GM08714 (cell line): ENCODE results near the gene LAMA2.

Source experiments
- H3K4me3 ChIP-seq: fragments of 200-500 bp; sonication (Bioruptor generic); 2 replicates; pipeline ENCODE4 v1.5.1; 2014; ENCODE audit warnings: mild to moderate bottlenecking, low read length, inconsistent platforms
- ZNF274 ChIP-seq: IDR thresholded peaks from 2 replicates; pipeline ENCODE4 v1.6.1; 2012; ENCODE audit warnings: mild to moderate bottlenecking, low read depth, low read length

The LAMA2 gene

DNA sequence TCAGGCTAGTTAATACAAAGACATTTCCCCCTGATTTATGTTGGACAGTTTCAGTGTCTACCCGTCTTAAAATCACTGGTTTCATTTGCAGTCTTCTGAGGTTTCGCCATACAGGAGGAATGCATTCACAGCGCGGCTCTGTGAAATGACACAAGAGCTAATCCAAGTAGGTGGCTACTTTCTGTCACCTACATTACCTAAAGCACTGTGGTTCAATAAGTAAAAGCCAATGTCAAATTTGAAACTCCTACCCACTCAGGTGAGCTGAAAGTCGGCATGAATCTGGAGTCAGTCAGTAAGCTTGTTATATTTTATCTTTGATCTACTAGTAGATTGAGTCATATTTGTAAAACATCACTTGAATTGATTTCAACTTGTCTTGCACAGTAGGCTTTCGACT is 370.8 kb downstream of the LAMA2 start:
- no peak for TF ChIP-seq ZNF274
- H3K4me3 ChIP-seq, result no peak overlapping the region

DNA sequence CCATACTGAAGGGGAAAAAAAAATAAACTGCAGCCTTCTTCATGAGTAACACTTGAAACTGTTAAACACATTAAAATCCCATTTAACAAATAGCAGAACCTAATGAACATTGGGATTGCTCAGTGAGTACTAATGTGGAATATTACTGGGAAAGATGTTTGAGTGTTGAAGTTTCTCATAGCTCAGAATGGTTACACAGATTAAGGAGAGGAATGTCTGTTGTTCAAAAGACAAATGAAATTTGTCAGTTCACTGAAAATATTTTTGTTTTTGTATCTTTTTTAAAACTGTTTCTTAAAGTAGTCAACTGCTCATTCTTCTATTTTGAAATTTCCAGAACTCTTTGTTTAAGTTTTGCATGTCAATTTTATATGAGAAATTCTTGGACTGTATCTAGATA is 374.3 kb downstream of the LAMA2 start:
- H3K4me3 ChIP-seq, result no peak overlapping the region
- TF ChIP-seq ZNF274, result no peak

DNA sequence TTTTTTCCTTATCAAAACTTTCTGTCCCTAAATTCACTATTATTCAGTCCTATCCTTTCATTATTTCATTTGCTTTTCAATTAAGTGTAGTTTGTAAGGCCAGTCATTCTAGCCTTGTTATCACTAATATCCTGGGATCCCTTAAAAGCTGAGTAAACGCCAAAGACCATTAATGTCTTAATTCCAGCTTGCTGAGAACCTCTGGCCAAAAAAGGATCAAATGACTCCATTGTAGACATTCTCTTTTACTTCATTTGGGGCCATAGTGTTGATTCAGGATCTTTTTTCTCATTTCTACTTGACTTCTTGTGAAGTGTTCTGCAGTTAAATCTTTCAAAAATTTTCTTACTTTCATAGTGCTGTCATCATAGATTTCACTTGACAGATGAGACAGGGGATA is 379.7 kb downstream of the LAMA2 start:
- no peak for TF ChIP-seq ZNF274
- no peak overlapping the region for H3K4me3 ChIP-seq

DNA sequence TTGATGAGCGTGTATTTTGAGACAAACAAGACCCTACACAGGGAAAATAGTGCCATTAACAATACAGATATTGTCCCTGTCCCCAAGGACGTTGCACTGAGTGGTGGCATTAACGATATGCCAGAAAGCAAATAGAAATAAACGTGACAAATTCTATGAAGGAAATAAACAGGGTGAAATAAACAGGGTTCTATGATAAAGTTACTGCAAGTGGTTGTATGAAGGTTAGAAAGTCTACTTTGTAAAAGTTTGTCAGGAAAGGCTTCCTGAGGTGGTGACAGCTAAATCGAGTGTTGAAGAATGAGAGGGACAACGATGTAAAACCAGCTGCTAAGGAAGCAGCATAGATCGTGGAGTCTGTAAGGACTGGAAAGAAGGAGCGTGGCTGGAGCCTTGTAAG is 380.2 kb downstream of the LAMA2 start:
- TF ChIP-seq ZNF274, result no peak
- no peak overlapping the region for H3K4me3 ChIP-seq

DNA sequence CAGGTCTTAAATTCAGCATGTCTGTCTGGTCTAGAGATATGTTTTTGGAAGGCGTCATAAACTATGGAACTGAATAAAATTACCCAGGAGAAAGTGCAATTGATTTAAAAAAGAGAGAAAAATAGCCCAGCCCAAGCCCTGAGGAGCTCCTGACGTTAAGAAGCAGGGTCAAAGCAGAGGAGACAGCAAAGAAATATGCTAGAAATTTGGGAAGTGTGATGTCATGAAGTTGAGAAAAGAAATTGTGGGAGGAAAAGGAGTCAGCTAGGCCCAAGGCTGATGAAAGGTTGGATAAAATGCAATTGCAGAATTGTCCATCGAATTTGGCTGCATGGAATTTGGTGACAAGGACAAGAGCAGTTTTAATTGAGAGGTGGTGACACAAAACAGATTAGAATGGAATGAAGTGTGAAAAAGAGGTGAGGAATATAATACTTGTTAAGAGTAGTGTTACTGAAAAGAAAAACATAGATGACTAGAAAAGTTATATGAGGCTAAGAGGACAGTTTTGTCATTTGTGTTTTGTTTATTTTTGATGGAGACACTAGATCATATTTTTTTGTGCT is 381.6 kb downstream of the LAMA2 start:
- no peak for TF ChIP-seq ZNF274

DNA sequence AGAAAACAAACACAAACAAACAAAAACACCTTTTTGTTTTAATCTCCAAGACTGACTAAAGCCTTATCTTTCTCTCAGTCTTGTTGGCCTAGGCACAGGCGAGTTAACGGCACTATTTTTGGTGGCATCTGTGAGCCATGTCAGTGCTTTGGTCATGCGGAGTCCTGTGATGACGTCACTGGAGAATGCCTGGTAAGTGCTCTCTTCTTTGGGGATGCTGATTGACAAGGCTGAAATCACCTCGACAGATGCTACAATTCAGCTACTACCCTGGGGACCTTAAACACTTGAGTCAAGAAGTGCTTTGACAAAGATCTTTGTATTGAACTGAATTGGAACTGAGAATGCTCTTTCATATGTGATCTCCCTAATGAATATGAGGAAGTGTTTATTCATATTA is 384.1 kb downstream of the LAMA2 start:
- H3K4me3 ChIP-seq, result no peak overlapping the region
- TF ChIP-seq ZNF274, result no peak

More for the DNA sequence above, 381.6 kb downstream of the LAMA2 start:
- no peak overlapping the region for H3K4me3 ChIP-seq

DNA sequence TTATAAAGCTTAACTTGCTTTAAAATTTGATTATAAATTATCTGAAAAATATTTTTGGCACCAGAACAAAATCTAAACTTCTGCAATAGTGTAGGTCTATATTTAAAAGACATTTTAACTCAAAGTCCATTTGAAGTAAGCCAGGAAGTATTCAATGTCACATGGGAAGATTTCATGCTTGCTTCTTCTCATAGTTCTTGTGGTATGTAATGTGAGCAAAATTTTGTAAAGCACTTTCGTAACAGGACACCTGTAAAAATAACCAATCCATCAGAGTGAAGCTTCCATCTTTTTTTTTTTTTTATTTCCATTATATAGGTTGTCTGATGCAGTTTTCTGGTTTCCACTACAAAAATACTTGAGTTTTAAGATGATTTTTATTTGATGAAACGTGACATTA is 386.1 kb downstream of the LAMA2 start:
- no peak for TF ChIP-seq ZNF274
- H3K4me3 ChIP-seq, result no peak overlapping the region

DNA sequence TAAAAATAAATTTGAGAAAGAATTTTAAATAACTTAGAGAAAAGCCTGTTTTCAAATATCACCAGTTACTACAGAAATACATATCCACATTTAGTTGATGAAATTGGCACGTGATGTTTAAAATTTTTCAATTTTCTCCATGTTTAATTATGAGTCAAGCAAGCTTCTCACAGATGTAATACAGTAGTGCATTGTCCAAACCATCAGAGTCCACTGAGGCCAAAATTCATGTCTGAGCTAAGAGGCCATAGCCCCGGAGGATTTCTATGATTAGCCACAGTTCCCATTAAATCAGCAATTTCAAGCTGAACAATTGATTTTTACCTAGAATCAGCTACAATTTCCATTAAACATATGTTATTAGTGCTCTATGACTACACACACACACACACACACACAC is 387.0 kb downstream of the LAMA2 start:
- no peak for TF ChIP-seq ZNF274
- no peak overlapping the region for H3K4me3 ChIP-seq

DNA sequence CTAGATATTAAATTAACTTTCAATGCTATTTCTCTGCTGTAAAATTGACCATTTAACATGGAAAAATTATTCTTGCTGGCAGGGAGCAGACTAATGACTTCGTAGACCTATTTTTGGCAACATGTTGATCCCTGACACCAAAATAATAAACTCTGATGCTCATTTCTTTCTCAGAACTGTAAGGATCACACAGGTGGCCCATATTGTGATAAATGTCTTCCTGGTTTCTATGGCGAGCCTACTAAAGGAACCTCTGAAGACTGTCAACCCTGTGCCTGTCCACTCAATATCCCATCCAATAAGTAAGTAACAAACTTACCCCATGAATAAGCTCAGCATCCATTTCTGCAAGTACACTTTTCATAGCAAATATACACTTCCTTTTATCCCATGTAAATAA is 387.5 kb downstream of the LAMA2 start:
- H3K4me3 ChIP-seq, result no peak overlapping the region
- TF ChIP-seq ZNF274, result no peak

DNA sequence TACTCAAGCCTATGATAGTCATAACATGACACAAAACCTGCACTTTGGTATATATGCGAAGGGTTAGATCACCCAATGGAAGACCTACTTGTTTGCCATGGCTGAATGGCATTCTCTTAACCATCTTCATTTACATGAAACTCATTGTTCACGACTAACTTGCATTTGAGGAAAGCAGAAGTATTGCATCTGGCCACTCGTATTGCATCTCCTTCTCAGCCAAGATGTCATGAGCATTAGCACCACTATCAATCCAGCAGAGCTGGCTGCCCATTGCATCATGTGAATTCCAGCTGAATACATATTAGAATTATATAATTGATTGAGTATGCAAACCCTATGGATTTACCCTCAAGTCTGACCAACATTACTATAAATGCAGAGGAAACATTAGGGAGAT is 390.2 kb downstream of the LAMA2 start:
- no peak for TF ChIP-seq ZNF274
- H3K4me3 ChIP-seq, result no peak overlapping the region

DNA sequence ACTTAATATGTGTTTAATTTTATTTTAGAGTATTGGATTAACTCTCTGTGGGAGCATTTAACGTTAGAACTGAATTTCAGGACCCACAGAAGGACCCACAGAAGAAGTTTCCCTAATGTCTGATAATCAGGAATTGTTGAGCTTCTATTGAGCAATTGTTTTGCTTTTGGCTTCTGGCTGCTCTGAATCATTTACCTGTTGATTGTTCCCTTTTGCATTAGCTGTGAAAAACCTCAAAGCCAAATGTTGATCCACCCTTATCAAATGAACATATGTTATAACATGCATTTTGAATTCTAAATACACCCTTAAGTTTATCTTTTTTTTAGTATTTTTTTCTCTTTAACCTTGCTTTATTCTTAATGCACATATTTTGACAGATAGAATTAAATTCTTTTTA is 393.5 kb downstream of the LAMA2 start:
- TF ChIP-seq ZNF274, result no peak
- no peak overlapping the region for H3K4me3 ChIP-seq

DNA sequence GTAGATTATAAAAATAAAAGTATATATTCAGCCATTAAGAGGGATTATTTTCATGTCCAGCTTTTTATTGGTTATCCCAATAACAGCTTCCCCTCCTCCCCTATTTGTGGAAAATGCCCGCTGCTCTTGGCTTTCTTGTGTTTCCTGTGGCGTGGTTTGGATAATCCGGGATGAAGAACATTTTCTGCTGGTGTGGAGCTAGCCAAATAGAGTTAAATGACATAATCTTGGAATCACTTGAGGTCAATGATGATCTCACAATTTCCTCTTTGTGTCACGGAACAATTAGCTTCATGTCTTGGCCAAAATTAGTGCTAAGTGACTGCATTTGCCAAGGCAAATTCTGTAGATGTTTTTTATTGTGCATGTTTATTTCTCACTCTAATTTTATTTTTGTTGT is 394.0 kb downstream of the LAMA2 start:
- H3K4me3 ChIP-seq, result no peak overlapping the region
- no peak for TF ChIP-seq ZNF274

DNA sequence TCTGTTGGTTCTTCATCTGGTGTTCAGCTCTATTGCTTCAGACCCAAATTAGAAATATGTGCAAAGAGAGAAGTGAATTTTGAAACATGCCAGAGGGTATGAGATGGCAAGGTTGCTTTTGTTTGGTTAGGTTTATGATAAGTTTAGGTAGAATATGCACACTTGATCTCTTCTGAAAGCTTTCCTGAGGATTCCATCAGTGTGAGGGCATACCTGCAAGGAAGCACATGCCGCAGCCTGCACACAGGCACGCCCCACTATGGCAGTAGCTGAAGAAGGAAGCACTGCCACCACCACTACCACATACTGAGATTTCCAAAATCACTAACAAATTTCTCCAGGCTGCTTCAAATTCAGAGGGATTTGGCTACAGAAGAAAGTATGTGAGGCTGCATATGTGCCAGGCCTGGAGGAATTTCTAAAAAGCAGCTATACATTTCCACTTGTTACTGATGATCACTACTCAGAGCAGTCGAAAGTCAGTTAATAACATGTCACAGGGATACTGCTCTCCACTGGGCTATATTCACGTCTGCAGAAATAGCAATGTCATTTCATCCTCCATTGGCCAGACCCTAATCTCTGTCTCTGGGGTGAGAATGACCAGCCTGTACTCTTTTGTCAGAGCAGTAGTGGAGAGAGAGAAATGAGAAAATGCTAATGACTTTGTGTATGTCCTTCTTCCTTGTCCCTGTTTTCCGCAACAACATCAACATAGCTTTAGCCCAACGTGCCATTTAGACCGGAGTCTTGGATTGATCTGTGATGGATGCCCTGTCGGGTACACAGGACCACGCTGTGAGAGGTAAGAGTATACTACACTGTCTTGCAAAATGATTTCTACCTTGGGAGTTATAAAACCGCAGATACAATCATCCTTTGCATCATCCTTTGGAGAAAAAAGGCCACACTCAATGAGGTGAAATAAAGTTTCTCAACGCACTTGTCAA is 396.7 kb downstream of the LAMA2 start:
- TF ChIP-seq ZNF274, result no peak

DNA sequence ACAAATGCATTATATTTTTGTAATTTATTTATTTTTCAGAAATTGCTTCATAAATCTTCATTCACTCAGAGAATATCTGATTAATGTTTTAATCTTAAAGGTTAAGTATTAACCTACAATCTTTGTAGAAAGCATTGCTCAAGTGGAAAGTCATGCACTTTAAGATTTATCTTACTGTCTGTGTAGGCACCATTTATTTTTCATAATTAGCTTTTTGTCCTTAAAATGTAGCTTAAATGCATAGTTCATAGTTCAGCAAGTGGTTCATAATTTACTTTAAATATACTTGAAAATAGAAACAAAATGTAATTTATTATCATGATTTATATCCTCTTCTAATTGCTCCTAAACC is 397.3 kb downstream of the LAMA2 start:
- no peak overlapping the region for H3K4me3 ChIP-seq

More for the DNA sequence above, 396.7 kb downstream of the LAMA2 start:
- H3K4me3 ChIP-seq, result no peak overlapping the region

DNA sequence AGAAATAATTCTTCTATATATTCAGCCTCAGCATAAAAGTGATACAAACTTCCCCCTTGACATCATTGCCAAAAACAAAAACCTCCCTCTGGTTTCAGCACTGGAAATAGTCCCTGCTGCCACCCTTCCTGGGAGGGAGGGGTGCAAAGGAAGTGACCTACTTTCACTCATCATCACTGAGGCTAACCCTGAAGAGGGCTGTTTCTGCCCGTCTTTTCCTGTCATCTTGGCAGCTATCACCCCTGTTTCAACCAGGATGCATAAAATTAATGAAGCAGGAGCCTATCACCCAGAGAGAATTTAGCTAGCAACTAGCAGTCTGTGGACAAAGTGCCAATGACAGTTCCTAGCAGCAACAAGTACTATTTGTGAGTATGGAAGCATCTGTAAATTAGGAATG is 397.8 kb downstream of the LAMA2 start:
- H3K4me3 ChIP-seq, result no peak overlapping the region
- TF ChIP-seq ZNF274, result no peak

More for the DNA sequence above, 397.3 kb downstream of the LAMA2 start:
- no peak for TF ChIP-seq ZNF274
